NT2/D1 (cell line): ENCODE results near the gene MICAL2.

Source experiments
- DNase-seq: peaks from one replicate; pipeline ENCODE4 v3.0.0-alpha.2; 2011; ENCODE audit warnings: low read depth, low spot score
- H3K27me3 ChIP-seq: 2 replicates; pipeline ENCODE4 v1.6.0; 2011; ENCODE audit warnings: mild to moderate bottlenecking; ENCODE audit not compliant: insufficient read length, insufficient read depth
- H3K36me3 ChIP-seq: 2 replicates; pipeline ENCODE4 v1.6.1; 2011; ENCODE audit warnings: mild to moderate bottlenecking, low read length, mixed read lengths; ENCODE audit not compliant: insufficient read depth, insufficient read length
- H3K4me1 ChIP-seq: 2 replicates; pipeline ENCODE4 v1.5.1; 2011; ENCODE audit not compliant: insufficient read depth, insufficient read length
- H3K4me3 ChIP-seq: 2 replicates; pipeline ENCODE4 v1.5.1; 2011; ENCODE audit warnings: low read depth; ENCODE audit not compliant: insufficient read length
- H3K9ac ChIP-seq: 2 replicates; pipeline ENCODE4 v1.6.0; 2011; ENCODE audit warnings: low read depth; ENCODE audit not compliant: insufficient read length
- H3K9me3 ChIP-seq: 2 replicates; pipeline ENCODE4 v1.5.1; 2011; ENCODE audit warnings: mild to moderate bottlenecking, low read length; ENCODE audit not compliant: insufficient read depth
- SUZ12 ChIP-seq: IDR thresholded peaks from 2 replicates; pipeline ENCODE4 v1.6.1; 2011; ENCODE audit not compliant: insufficient read length, insufficient read depth; ENCODE audit errors: extremely low read depth
- YY1 ChIP-seq: IDR thresholded peaks from 2 replicates; pipeline ENCODE4 v1.6.1; 2011; ENCODE audit not compliant: insufficient read length, insufficient read depth
- ZNF274 ChIP-seq: IDR thresholded peaks from 2 replicates; pipeline ENCODE4 v1.6.1; 2011; ENCODE audit warnings: mild to moderate bottlenecking, low read depth, low read length

Gene MICAL2

DNA sequence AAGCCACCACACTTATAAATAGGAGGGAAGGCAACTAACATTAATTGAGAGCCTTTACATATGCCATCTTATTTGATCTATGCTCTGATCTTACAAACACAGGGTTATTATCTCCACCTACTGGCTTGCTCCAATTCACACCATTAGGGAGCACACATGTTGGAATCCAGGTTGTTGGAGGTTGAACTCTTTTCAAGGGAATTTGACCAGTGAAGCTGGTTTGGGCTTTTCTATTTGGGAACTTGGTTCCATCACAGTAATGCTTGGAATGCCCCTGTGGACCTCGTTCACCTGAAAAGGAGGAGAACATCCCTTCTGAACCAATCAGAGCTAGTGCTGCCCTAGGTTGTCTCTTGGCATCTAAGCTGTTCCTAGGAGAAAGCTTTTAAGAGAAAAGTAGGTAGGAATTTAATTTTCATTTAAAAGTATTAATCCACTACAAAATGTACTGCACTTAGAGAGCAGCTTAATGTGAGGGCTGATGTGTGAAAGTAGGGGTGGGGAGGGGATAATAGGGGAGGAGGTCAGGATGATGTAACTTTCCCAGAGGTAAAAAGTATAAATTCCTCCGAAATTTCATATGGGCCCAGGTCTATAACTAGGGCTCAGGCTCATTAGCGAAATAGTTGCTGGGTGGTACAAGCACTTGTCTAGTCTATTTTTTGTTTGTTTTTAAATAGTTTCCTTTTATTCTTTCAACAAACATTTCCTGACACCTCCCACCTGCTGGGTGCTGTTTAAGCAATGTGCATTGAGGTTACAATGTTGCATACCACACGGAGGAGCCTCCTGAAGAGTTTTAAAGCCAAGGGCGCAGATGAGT is 7.6 kb upstream of the MICAL2 start:
- TF ChIP-seq YY1 (no peak), SUZ12 (no peak), ZNF274 (no peak)
- Histone ChIP-seq H3K36me3 (no peaks in the 10 kb centered on the region), H3K27me3 (peaks cover 6% of the 10 kb centered on the region), H3K4me1 (peaks cover 7% of the 10 kb centered on the region), H3K9ac (no peak overlapping the region), H3K4me3 (no peak overlapping the region), H3K9me3 (no peaks in the 10 kb centered on the region)
- DNase-seq = no peak

DNA sequence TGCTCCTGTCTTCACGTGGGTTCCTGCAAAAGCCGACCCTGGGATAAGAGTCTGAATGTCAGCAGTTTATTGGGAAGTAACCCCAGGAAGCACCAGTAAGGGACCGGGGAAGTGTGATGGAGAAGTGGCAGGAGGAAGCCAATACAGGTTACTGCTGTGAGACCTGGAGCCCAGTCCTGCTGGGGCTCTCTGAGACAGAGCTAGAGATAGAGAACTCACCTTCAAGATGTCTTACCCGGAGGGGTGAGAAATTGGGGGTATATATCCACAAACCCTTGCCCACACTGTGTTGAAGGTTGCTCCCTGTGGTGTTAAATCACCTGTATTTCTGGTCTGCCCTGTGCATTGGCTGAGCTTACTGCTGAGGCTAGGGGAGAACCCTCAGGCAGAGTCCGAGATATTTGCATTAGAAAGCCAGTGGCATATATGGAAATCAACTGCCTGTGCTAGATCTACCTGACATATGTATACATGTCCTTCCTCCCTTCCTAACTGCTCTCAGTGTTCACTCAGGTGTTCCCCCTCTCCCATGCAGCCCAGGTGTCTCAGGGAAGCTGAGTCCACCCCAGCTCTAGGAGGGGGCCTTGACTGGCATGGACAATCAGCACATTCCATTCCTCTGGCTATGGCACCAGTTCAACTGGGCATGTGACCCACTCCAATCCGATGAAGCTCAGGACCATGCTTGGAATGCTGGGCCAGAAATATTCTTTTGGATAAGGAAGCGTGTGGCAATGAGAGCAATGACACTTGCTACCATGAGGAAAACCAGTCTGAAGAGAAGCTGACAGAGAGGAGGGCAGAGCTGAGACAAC is 6.8 kb upstream of the MICAL2 start:
- H3K4me1 ChIP-seq = peaks cover 7% of the 10 kb centered on the region
- TF ChIP-seq YY1 = no peak
- TF ChIP-seq SUZ12 = no peak
- TF ChIP-seq ZNF274 = no peak
- H3K36me3 ChIP-seq = no peaks in the 10 kb centered on the region
- no peak for DNase-seq
- H3K9ac ChIP-seq = no peak overlapping the region
- peaks cover 8% of the 10 kb centered on the region for H3K27me3 ChIP-seq
- no peaks in the 10 kb centered on the region for H3K9me3 ChIP-seq
- no peak overlapping the region for H3K4me3 ChIP-seq

DNA sequence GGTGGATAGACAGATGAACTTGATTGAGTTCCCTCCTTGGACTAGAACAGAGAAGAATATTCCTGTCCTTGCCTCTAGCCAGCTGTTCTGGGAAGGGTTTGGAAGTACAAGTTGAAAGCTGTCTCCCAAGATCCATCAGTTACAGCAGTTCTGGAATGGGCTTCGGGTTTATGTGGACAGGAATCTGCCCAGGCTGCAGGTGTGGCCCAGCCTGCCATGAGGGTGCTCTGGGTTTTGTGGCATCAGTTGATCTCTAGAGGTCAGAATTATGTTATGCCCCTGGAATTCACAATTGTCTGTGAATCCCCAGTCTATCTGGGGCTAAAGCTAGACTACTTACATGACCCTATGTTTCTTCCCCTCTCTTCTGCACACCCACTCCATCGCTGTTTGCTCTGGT is 4.9 kb upstream of the MICAL2 start:
- no peak for DNase-seq
- Histone ChIP-seq H3K9ac (no peak overlapping the region), H3K4me1 (peaks cover 7% of the 10 kb centered on the region), H3K4me3 (no peak overlapping the region), H3K27me3 (peaks cover 22% of the 10 kb centered on the region), H3K9me3 (no peaks in the 10 kb centered on the region), H3K36me3 (no peaks in the 10 kb centered on the region)
- TF ChIP-seq SUZ12 (no peak), YY1 (no peak), ZNF274 (no peak)

DNA sequence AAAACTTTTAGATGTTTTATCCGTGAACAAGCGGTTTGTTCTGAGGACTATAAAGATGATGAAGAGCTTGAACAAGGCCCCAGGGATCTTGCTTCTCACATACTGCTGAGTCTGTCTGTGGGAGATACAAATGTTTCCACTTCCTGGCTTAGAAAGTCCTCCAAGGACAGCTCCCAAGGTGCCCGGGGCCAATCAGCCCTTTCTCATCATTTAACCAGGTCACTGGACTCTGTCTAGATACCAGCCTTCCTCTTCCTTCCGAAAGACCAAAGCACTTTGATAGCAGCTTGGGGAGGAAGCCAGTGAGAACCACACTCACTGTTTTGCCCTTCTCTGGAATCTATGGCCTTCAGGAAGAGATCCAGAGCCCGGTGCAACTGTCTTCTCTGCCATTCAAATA is 4.3 kb upstream of the MICAL2 start:
- H3K27me3 ChIP-seq = peaks cover 27% of the 10 kb centered on the region
- no peaks in the 10 kb centered on the region for H3K9me3 ChIP-seq
- H3K9ac ChIP-seq = no peak overlapping the region
- no peaks in the 10 kb centered on the region for H3K36me3 ChIP-seq
- TF ChIP-seq YY1 (no peak), ZNF274 (no peak)
- DNase-seq = no peak
- H3K4me1 ChIP-seq = peaks cover 7% of the 10 kb centered on the region
- H3K4me3 ChIP-seq = no peak overlapping the region

DNA sequence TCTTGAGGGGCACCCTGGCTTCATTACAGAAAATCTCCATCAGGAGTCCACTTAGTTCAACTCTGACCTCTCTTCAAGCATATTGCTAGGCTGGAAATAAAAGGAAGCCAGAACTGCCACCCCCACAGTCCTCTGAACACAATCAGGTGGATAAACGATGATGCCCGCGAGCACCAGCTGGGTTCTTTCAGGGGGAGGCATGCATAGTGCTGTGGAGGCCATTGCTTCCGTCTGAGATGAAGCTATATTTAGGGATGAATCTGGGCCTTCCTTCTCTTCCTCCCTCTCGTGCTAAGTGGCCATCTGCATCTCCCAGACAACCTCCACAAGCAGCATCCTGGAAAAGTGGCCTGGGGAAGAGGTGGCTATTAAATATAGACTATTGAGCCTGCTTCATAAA is 3.9 kb upstream of the MICAL2 start:
- Histone ChIP-seq H3K36me3 (no peaks in the 10 kb centered on the region), H3K9ac (no peak overlapping the region), H3K9me3 (no peaks in the 10 kb centered on the region), H3K4me1 (peaks cover 7% of the 10 kb centered on the region), H3K27me3 (peaks cover 31% of the 10 kb centered on the region), H3K4me3 (no peak overlapping the region)
- TF ChIP-seq ZNF274 = no peak
- TF ChIP-seq SUZ12 = no peak
- TF ChIP-seq YY1 = no peak
- DNase-seq = no peak

DNA sequence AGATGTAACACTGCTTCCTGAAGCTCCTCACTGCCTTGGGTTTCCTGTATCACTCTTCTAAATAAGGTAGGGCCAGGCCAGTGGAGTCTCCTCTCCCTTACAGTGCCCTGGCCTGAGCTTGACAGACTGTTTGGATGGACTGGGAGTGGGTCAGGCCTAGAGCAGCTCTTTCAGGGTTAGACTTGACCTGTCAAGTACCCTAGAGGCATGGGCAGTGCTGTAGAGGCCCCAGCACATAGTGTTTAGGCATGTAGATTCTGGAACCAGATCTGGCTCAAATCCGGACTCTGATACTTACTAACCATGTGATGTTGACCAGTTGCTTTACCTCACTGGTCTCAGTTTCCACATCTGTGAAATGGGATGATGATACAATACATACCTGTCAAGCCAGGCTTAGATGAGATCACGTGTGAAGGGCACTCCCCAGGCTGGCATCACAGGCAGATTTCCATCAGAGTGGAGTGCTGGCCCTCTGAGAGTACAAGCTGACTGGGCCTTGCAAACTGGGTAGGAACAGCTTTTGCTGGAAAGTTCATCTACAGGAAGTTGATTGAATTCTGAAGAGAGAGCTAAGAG is 1.4 kb upstream of the MICAL2 start:
- no peaks in the 10 kb centered on the region for H3K9me3 ChIP-seq
- no peaks in the 10 kb centered on the region for H3K4me1 ChIP-seq
- H3K27me3 ChIP-seq = peaks cover 49% of the 10 kb centered on the region
- no peak overlapping the region for H3K4me3 ChIP-seq
- TF ChIP-seq SUZ12 = no peak
- TF ChIP-seq YY1 = no peak
- no peak for TF ChIP-seq ZNF274
- no peak overlapping the region for H3K9ac ChIP-seq
- peaks cover 4% of the 10 kb centered on the region for H3K36me3 ChIP-seq
- no peak for DNase-seq
